ENCODE results near the gene SVOPL.

DNA sequence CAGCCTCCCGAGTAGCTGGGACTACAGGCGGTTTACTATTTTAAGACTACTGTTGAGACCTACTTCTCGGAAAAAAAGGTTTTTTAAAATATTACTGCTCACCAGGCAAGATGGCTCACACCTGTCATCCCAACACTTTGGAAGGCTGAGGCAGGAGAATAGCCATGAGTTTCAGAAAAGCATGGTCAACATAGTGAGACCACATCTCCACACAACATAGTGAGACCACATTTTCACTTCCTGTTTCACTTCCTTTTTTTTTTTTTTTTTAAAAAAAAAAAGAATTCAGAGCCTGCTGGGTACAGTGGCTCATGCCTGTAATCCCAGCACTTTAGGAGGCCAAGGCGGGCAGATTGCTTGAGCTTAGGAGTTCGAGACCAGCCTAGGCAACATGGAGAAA lies 46.5 kb downstream of the SVOPL start:
- TF ChIP-seq, protein P1, sequence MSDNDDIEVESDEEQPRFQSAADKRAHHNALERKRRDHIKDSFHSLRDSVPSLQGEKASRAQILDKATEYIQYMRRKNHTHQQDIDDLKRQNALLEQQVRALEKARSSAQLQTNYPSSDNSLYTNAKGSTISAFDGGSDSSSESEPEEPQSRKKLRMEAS (IDR thresholded peaks at IDR 0.05) = no peak
- no peak for TF ChIP-seq JUND (IDR thresholded peaks at IDR 0.05)
- TF ChIP-seq, protein P2, sequence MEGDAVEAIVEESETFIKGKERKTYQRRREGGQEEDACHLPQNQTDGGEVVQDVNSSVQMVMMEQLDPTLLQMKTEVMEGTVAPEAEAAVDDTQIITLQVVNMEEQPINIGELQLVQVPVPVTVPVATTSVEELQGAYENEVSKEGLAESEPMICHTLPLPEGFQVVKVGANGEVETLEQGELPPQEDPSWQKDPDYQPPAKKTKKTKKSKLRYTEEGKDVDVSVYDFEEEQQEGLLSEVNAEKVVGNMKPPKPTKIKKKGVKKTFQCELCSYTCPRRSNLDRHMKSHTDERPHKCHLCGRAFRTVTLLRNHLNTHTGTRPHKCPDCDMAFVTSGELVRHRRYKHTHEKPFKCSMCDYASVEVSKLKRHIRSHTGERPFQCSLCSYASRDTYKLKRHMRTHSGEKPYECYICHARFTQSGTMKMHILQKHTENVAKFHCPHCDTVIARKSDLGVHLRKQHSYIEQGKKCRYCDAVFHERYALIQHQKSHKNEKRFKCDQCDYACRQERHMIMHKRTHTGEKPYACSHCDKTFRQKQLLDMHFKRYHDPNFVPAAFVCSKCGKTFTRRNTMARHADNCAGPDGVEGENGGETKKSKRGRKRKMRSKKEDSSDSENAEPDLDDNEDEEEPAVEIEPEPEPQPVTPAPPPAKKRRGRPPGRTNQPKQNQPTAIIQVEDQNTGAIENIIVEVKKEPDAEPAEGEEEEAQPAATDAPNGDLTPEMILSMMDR (IDR thresholded peaks at IDR 0.05 in 2 of 3, conservative IDR thresholded peaks at IDR 0.05 in 1 of 3; ENCODE audit: borderline replicate concordance in 1 of 3, insufficient read depth in 1 of 3, low read depth in 2 of 3, low read length in 2 of 3) = no peak
- TF ChIP-seq POLR2A (IDR thresholded peaks at IDR 0.05; ENCODE audit: borderline replicate concordance, extremely low read depth, insufficient read depth, insufficient read length) = no peak
- no peak for TF ChIP-seq EZH2phosphoT487 (IDR thresholded peaks at IDR 0.05; ENCODE audit: borderline replicate concordance)
- TF ChIP-seq CEBPB (IDR thresholded peaks at IDR 0.05; ENCODE audit: low read depth) = no peak
- TF ChIP-seq EZH2 (IDR thresholded peaks at IDR 0.05) = no peak
- TF ChIP-seq ZFX (IDR thresholded peaks at IDR 0.05) = no peak

All from HCT116 (cell line).